Liver (tissue), 3 donors: ENCODE measurements around the gene CGN.

Experiments
- RAD21 ChIP-seq, 2 donors: IDR thresholded peaks; 2 replicates each; pipeline ENCODE4 v1.6.1; 2016; ENCODE audit warnings: antibody characterized with exemption in 2 of 2, mild to moderate bottlenecking in 2 of 2
- TF ChIP-seq, protein P1 (sequence below): fragments of 150-350 bp; IDR thresholded peaks from 2 replicates; pipeline ENCODE4 v1.5.1; 2017; ENCODE audit warnings: improper control_type of control experiment, low read depth, low read length; ENCODE audit not compliant: missing input control
- TF ChIP-seq, protein P2 (sequence below): IDR thresholded peaks from 2 replicates; pipeline ENCODE4 v1.6.1; 2016; ENCODE audit warnings: antibody characterized with exemption, mild to moderate bottlenecking
- donor health status: healthy.
- donor health status: healthy.

- TF ChIP-seq, protein P1, sequence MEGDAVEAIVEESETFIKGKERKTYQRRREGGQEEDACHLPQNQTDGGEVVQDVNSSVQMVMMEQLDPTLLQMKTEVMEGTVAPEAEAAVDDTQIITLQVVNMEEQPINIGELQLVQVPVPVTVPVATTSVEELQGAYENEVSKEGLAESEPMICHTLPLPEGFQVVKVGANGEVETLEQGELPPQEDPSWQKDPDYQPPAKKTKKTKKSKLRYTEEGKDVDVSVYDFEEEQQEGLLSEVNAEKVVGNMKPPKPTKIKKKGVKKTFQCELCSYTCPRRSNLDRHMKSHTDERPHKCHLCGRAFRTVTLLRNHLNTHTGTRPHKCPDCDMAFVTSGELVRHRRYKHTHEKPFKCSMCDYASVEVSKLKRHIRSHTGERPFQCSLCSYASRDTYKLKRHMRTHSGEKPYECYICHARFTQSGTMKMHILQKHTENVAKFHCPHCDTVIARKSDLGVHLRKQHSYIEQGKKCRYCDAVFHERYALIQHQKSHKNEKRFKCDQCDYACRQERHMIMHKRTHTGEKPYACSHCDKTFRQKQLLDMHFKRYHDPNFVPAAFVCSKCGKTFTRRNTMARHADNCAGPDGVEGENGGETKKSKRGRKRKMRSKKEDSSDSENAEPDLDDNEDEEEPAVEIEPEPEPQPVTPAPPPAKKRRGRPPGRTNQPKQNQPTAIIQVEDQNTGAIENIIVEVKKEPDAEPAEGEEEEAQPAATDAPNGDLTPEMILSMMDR: no peak
- no peak for TF ChIP-seq RAD21 (IDR thresholded peaks at IDR 0.05)
- TF ChIP-seq, protein P2, sequence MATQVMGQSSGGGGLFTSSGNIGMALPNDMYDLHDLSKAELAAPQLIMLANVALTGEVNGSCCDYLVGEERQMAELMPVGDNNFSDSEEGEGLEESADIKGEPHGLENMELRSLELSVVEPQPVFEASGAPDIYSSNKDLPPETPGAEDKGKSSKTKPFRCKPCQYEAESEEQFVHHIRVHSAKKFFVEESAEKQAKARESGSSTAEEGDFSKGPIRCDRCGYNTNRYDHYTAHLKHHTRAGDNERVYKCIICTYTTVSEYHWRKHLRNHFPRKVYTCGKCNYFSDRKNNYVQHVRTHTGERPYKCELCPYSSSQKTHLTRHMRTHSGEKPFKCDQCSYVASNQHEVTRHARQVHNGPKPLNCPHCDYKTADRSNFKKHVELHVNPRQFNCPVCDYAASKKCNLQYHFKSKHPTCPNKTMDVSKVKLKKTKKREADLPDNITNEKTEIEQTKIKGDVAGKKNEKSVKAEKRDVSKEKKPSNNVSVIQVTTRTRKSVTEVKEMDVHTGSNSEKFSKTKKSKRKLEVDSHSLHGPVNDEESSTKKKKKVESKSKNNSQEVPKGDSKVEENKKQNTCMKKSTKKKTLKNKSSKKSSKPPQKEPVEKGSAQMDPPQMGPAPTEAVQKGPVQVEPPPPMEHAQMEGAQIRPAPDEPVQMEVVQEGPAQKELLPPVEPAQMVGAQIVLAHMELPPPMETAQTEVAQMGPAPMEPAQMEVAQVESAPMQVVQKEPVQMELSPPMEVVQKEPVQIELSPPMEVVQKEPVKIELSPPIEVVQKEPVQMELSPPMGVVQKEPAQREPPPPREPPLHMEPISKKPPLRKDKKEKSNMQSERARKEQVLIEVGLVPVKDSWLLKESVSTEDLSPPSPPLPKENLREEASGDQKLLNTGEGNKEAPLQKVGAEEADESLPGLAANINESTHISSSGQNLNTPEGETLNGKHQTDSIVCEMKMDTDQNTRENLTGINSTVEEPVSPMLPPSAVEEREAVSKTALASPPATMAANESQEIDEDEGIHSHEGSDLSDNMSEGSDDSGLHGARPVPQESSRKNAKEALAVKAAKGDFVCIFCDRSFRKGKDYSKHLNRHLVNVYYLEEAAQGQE: no peak
These were observed 3.2 kb downstream of the CGN start for GRCh38 chr1:151514366-151514765.
